SK-N-SH (cell line): ENCODE data around the gene TRIM29. TPM values are rescaled to one million over a fixed set of nuclear protein-coding genes. Genes with fewer than 3 reads are reported as not detected.

Experiments
- CTCF ChIA-PET: fragments of 300-600, 350-600 bp; formaldehyde crosslinking; extraction: SDS; loops from one replicate; lab custom pipeline; 2021; lab: Yijun Ruan, JAX
- POLR2A ChIA-PET: fragments of 350-600 bp; sonication (Branson Sonifier 250); formaldehyde crosslinking; extraction: SDS; loops from one replicate; lab custom pipeline; 2020; ENCODE audit warnings: antibody characterized with exemption, inconsistent platforms; lab: Yijun Ruan, JAX
- DNase-seq: peaks from one replicate; pipeline ENCODE4 v3.0.0; 2012
- H2AFZ ChIP-seq: fragments of 200-600 bp; sonication (generic); 2 replicates; pipeline ENCODE4 v1.8.1; 2016; ENCODE audit warnings: antibody characterized with exemption, mild to moderate bottlenecking, low read depth
- H3F3A ChIP-seq: fragments of 200-600 bp; sonication (generic); replicated peaks from 2 replicates; pipeline ENCODE3; 2016; ENCODE audit warnings: antibody characterized with exemption, mild to moderate bottlenecking; ENCODE audit not compliant: insufficient read depth
- H3K27ac ChIP-seq, 2 experiments: fragments of 200-500 bp in 1 of 2; fragments of 200-600 bp in 1 of 2; sonication (Bioruptor generic) in 1 of 2; sonication (generic), shearing (Covaris generic) in 1 of 2; 2 replicates each; pipeline versions ENCODE4 v1.5.1 to v1.6.1; 2014 to 2016; ENCODE audit warnings: low read depth in 2 of 2, inconsistent platforms in 1 of 2, low read length in 1 of 2, mild to moderate bottlenecking in 1 of 2, mixed read lengths in 1 of 2
- H3K27me3 ChIP-seq: fragments of 200-600 bp; sonication (generic), shearing (Covaris generic); 2 replicates; pipeline ENCODE4 v1.6.1; 2016; ENCODE audit warnings: mixed run types; ENCODE audit not compliant: insufficient read depth
- H3K36me3 ChIP-seq, 2 experiments: fragments of 200-500 bp in 1 of 2; fragments of 200-600 bp in 1 of 2; sonication (Bioruptor generic) in 1 of 2; sonication (generic) in 1 of 2; replicated peaks in 1 of 2; 2 replicates each; pipeline versions ENCODE3 to v1.5.1; 2014 to 2016; ENCODE audit warnings: low read length in 1 of 2, mild to moderate bottlenecking in 1 of 2; ENCODE audit not compliant: insufficient read depth in 2 of 2, control insufficient read depth in 1 of 2
- H3K4me1 ChIP-seq, 2 experiments: fragments of 200-500 bp in 1 of 2; fragments of 200-600 bp in 1 of 2; sonication (Bioruptor generic) in 1 of 2; sonication (generic), shearing (Covaris generic) in 1 of 2; 2 replicates each; pipeline versions ENCODE4 v1.5.1 to v1.6.1; 2014 to 2016; ENCODE audit warnings: low read depth in 1 of 2, low read length in 1 of 2, mixed run types in 1 of 2; ENCODE audit not compliant: insufficient read depth in 2 of 2, control insufficient read depth in 1 of 2
- H3K4me2 ChIP-seq: fragments of 200-600 bp; sonication (generic), shearing (Covaris generic); 2 replicates; pipeline ENCODE4 v1.6.1; 2017; ENCODE audit warnings: mixed run types
- H3K4me3 ChIP-seq, 2 experiments: fragments of 200-500 bp in 1 of 2; fragments of 200-600 bp in 1 of 2; sonication (Bioruptor generic) in 1 of 2; sonication (generic), shearing (Covaris generic) in 1 of 2; 2 replicates each; pipeline versions ENCODE4 v1.5.1 to v1.8.1; 2014 to 2016; ENCODE audit warnings: low read depth in 2 of 2, inconsistent platforms in 1 of 2, low read length in 1 of 2, mild to moderate bottlenecking in 1 of 2, mixed read lengths in 1 of 2, moderate library complexity in 1 of 2
- H3K79me2 ChIP-seq: fragments of 200-600 bp; sonication (generic); 2 replicates; pipeline ENCODE4 v1.8.1; 2017; ENCODE audit warnings: mild to moderate bottlenecking; ENCODE audit not compliant: insufficient read depth
- H3K9ac ChIP-seq: fragments of 200-600 bp; sonication (generic); 2 replicates; pipeline ENCODE4 v1.6.1; 2017; ENCODE audit warnings: mixed run types
- H3K9me2 ChIP-seq: fragments of 200-600 bp; sonication (generic); 2 replicates; pipeline ENCODE4 v1.6.1; 2017; ENCODE audit warnings: mixed run types
- H3K9me3 ChIP-seq: fragments of 200-600 bp; sonication (generic); 2 replicates; pipeline ENCODE4 v1.6.1; 2017; ENCODE audit warnings: mixed run types, mild to moderate bottlenecking, moderate library complexity
- H4K20me1 ChIP-seq: fragments of 200-600 bp; sonication (generic); 2 replicates; pipeline ENCODE4 v1.6.1; 2017; ENCODE audit warnings: mild to moderate bottlenecking, mixed run types; ENCODE audit not compliant: insufficient read depth
- GABPA ChIP-seq: IDR thresholded peaks from 2 replicates; pipeline ENCODE4 v1.4.0; 2012; ENCODE audit warnings: low read depth, mild to moderate bottlenecking
- GATA2 ChIP-seq: sonication (generic); formaldehyde crosslinking; IDR thresholded peaks from 2 replicates; pipeline ENCODE4 v1.5.0; 2020; ENCODE audit warnings: mild to moderate bottlenecking, missing genetic modification reagents
- NRF1 ChIP-seq: IDR thresholded peaks from 2 replicates; pipeline ENCODE4 v1.6.1; 2012; ENCODE audit warnings: low read depth, mild to moderate bottlenecking, low read length
- POLR2AphosphoS5 ChIP-seq: IDR thresholded peaks from 2 replicates; pipeline ENCODE4 v1.6.1; 2012; ENCODE audit warnings: low read depth, low read length
- RXRA ChIP-seq: IDR thresholded peaks from 2 replicates; pipeline ENCODE4 v1.4.0; 2012; ENCODE audit warnings: low read depth, mild to moderate bottlenecking, borderline replicate concordance
- TAF1 ChIP-seq: IDR thresholded peaks from 2 replicates; pipeline ENCODE4 v1.6.1; 2012; ENCODE audit warnings: low read depth, mild to moderate bottlenecking, low read length, moderate library complexity, borderline replicate concordance
- USF1 ChIP-seq: IDR thresholded peaks from 2 replicates; pipeline ENCODE4 v1.4.0; 2012; ENCODE audit warnings: low read depth, borderline replicate concordance
- WGBS: methylation state at CpG from one replicate; pipeline ENCODE4 v1.1.6; 2017; ENCODE audit warnings: low lambda C conversion rate; 5-methylcytosine and 5-hydroxymethylcytosine counted together
- polyA plus RNA-seq, 3 experiments: library from polyadenylated mRNA; depleted of rRNA; stranded (reverse); fragments of >200 nt; gene quantifications; 2 replicates each; pipeline ENCODE4 v1.2.3, GENCODE V29; 2012

TRIM29 gene
- polyA plus RNA-seq, 1 of the 3 experiments (the other 2 are of a cell fraction): 0.03 TPM

- no peak for TF ChIP-seq TAF1
These were observed 39.4 kb downstream of the TRIM29 start (continued) for GRCh38 chr11:120098503-120099020.

DNA sequence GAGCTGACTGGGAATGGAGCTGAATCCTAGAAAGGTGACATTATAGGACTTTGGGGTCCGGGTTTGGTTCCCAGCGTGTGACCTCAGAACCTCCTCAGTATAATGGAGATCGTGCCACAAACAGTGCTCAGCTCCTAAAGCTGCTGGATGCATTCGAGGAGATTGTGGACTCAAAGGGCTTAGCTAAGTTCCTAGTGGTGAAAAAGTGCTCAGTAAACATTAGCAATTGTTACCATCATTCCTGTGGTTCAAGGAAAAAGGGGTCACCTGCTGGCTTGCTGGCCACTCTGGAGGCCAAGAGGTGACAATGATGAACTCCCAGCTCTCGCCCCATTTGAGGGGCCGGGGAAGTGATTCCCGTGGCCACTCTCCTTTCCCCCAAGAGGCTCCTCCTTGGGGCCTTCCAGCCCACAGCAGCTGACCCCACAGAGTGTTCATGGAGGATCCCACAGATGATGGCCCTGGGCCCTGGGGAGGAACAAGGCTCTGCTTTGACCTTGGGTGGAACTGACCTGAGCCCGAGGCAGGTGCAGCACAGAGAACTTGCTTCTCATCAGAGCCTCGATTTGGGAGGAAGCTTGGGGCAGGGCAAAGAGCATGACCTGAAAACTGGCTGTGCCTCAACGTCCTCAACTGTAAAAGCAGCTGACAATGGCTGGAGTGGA is 40.1 kb downstream of the TRIM29 start:
- 42% methylated on average over 6 of the region's 10 CpGs for WGBS
- Histone ChIP-seq H3K36me3 (no peaks in the 10 kb centered on the region), H3K79me2 (no peaks in the 10 kb centered on the region), H3K27me3 (no peaks in the 10 kb centered on the region; the same call in 1 of the 2 replicates), H3K9me2 (no peaks in the 10 kb centered on the region), H3K4me1 (peaks cover 0 to 44% of the 10 kb centered on the region in 2 experiments; a peak in 1 of 4 replicates), H2AFZ (no peak overlapping the region), H3F3A (no peaks in the 10 kb centered on the region), H3K27ac (no peak overlapping the region), H3K9me3 (no peaks in the 10 kb centered on the region), H3K4me2 (no peak overlapping the region), H3K9ac (no peak overlapping the region)
- peak; percentile 1 for DNase-seq
- TF ChIP-seq RXRA (no peak), USF1 (no peak), NRF1 (no peak), POLR2AphosphoS5 (no peak)
- TF ChIP-seq, all 33 proteins: peak for 0
- no peaks in the 10 kb centered on the region for H4K20me1 ChIP-seq
- ChIA-PET POLR2A (no interaction called here), CTCF (interaction anchor here (0.9 to 4.9 kb wide), 6 partner anchors 10 to 368 kb away, joined by 3 to 33 read pairs (median 4); partner anchors contain the start of gene NECTIN1)
- no peak overlapping the region for H3K4me3 ChIP-seq

- no peak overlapping the region for H3K4me3 ChIP-seq
- peaks cover 0 to 44% of the 10 kb centered on the region in 2 experiments; a peak in 1 of 4 replicates for H3K4me1 ChIP-seq
- POLR2A ChIA-PET: no interaction called here
- 46% methylated on average over 12 of the region's 15 CpGs for WGBS
- H2AFZ ChIP-seq: no peak overlapping the region
- no peaks in the 10 kb centered on the region for H3K9me3 ChIP-seq
- H3K79me2 ChIP-seq: no peaks in the 10 kb centered on the region
- H4K20me1 ChIP-seq: no peaks in the 10 kb centered on the region
- TF ChIP-seq GABPA (no peak), GATA2 (CRISPR knock-in tag) (peak; percentile 5; the same call in 1 of the 2 replicates)
- peak; percentile 47 for DNase-seq
- no peaks in the 10 kb centered on the region for H3F3A ChIP-seq
- no peaks in the 10 kb centered on the region; the same call in 1 of the 2 replicates for H3K27me3 ChIP-seq
- no peak overlapping the region for H3K27ac ChIP-seq
- CTCF ChIA-PET: interaction anchor here (1.4 to 4.9 kb wide), 3 partner anchors 11 to 367 kb away, joined by 3 to 33 read pairs (median 6); partner anchors contain the start of gene NECTIN1
- H3K36me3 ChIP-seq: no peaks in the 10 kb centered on the region
- H3K9me2 ChIP-seq: no peaks in the 10 kb centered on the region
- no peak overlapping the region for H3K9ac ChIP-seq
- no peak overlapping the region for H3K4me2 ChIP-seq
These were observed 41.3 kb downstream of the TRIM29 start for GRCh38 chr11:120096369-120097191.
